Endothelial cell (in vitro differentiated cells): ENCODE results near the gene ZNF566. TPM values are rescaled to one million over a fixed set of nuclear protein-coding genes. Genes with fewer than 3 reads are reported as not detected.

Experiments used
- DNase-seq: peaks from one replicate; pipeline ENCODE4 v3.0.0; 2021; ENCODE audit warnings: low spot score
- H3K27ac Mint-ChIP-seq: one replicate; pipeline ENCODE4 v1.8.0; 2021; ENCODE audit warnings: mixed read lengths, inconsistent platforms; ENCODE audit not compliant: unreplicated experiment
- H3K27me3 Mint-ChIP-seq: one replicate; pipeline ENCODE4 v1.8.0; 2021; ENCODE audit warnings: mild to moderate bottlenecking, moderate library complexity, mixed read lengths, inconsistent platforms; ENCODE audit not compliant: unreplicated experiment
- H3K36me3 Mint-ChIP-seq: one replicate; pipeline ENCODE4 v1.8.0; 2021; ENCODE audit warnings: mild to moderate bottlenecking, low read depth, mixed read lengths, inconsistent platforms; ENCODE audit not compliant: unreplicated experiment
- H3K4me1 Mint-ChIP-seq: one replicate; pipeline ENCODE4 v1.8.0; 2021; ENCODE audit warnings: mild to moderate bottlenecking, mixed read lengths, inconsistent platforms; ENCODE audit not compliant: unreplicated experiment
- H3K4me3 Mint-ChIP-seq: one replicate; pipeline ENCODE4 v1.8.0; 2021; ENCODE audit warnings: mild to moderate bottlenecking, mixed read lengths, inconsistent platforms; ENCODE audit not compliant: unreplicated experiment
- H3K9me3 Mint-ChIP-seq: one replicate; pipeline ENCODE4 v1.8.0; 2021; ENCODE audit warnings: mixed read lengths, inconsistent platforms; ENCODE audit not compliant: unreplicated experiment
- CTCF ChIP-seq: fragments of 200-600 bp; sonication (generic); IDR thresholded peaks from one replicate; pipeline ENCODE4 v1.5.0; 2021; ENCODE audit warnings: antibody characterized with exemption; ENCODE audit not compliant: unreplicated experiment
- long read RNA-seq: library from polyadenylated mRNA; unstranded; transcript quantifications from one replicate; pipeline ENCODE4 v2.0.0, GENCODE V29; 2020; ENCODE audit not compliant: unreplicated experiment
- total RNA-seq: library from RNA; stranded (reverse); fragmentation: NEBNext Ultra II Directional; extraction: Animal tissue kit (Norgen Biotek cat#: 25700); gene quantifications from one replicate; pipeline ENCODE4 v1.2.1, GENCODE V29; 2021; ENCODE audit not compliant: unreplicated experiment

ZNF566 gene
- 10.4 TPM for total RNA-seq
- long read RNA-seq, partial matches to known transcripts: 0 of 1 reads
- long read RNA-seq, other reads (novel, unspliced or antisense): 0 of 1 reads

DNA sequence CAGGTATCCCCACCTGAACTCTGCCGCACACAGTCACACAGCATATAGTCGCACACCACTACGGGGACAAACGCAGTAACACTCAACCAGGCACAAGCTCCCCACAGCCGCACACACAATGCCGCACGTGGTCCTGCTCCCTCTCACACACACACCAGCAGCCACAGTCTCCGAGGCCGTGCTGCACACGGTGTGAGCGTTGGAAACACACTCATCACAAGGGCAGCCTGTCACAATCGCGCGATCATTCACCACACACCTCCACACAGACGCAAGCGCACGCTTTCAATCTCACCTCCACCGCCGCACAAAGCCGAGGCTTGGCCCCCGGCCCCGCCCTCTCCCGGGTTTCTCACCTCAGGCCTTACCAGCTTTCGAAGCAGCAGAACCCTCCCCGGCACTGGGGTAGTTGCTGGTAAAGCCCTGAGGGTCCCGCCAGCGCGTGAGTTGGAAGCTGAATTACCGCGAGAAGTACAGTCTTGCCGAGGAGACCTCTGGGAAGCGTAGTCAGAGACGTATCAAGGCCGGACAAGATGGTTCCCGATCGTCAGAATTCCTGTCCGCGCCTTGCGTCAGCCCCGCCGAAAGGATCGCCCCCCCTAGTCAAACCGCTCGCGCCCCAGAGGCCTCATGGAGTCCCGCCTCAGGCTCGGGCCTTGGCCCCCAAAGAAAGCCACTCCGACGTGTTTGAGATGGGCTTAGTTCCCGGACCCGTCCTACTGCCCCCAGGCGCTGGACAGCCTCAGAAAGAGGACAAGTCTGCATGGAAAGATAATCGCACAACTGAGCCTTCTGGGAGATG, at the start of gene ZNF566:
Gene ZNF566 (minus strand): TSS at position 444 of the 802 bp plus-strand sequence. CDS start 13,004 bp downstream, outside the sequence.
- peak; percentile 87 for DNase-seq
- TF ChIP-seq CTCF: no peak
- Mint-ChIP-seq H3K4me1 (peaks cover 22% of the 10 kb centered on the region), H3K9me3 (peaks cover 24% of the 10 kb centered on the region), H3K4me3 (peak within 1 kb of the TSS; percentile 99), H3K36me3 (peaks cover 35% of the 10 kb centered on the region), H3K27me3 (peaks cover 12% of the 10 kb centered on the region), H3K27ac (peak within 1 kb of the TSS; percentile 100)

- peak overlapping the region; percentile 100 for H3K4me3 Mint-ChIP-seq
- peaks cover 11% of the 10 kb centered on the region for H3K27me3 Mint-ChIP-seq
- DNase-seq: peak; percentile 3
- H3K36me3 Mint-ChIP-seq: peaks cover 36% of the 10 kb centered on the region
- TF ChIP-seq CTCF: no peak
- peaks cover 5% of the 10 kb centered on the region for H3K9me3 Mint-ChIP-seq
- H3K4me1 Mint-ChIP-seq: peaks cover 18% of the 10 kb centered on the region
- H3K27ac Mint-ChIP-seq: peak overlapping the region; percentile 89
These were observed 39.7 kb upstream of the ZNF566 start for GRCh38 chr19:36528921-36529518.

- Mint-ChIP-seq H3K27me3 (peaks cover 11% of the 10 kb centered on the region), H3K4me1 (peaks cover 18% of the 10 kb centered on the region), H3K9me3 (peaks cover 5% of the 10 kb centered on the region), H3K4me3 (peak within 1 kb of the TSS; percentile 100), H3K36me3 (peaks cover 36% of the 10 kb centered on the region), H3K27ac (peak within 1 kb of the TSS; percentile 99)
- DNase-seq: peak; percentile 95
- TF ChIP-seq CTCF: no peak
These were observed 39.0 kb upstream of the ZNF566 start, which contains the start of gene ZNF260 for GRCh38 chr19:36528194-36528920. ZNF260 (minus strand) TSS chr19:36528271; CDS start chr19:36515238, 13,033 bp downstream.

DNA sequence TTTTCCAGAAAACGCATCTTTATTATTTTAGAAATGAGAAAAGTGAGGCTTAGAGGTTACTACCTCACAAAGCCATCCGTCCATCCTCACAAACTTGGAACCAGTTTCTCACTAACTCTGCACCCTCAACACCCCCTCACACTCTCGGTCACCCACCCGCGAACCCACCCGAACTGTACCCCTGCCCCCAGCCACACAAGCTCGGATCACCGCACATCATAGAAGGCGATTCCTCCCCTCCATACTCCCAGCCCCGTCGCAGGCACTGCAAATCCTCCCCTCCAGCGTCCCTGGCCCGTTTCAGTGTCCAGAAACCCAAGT, 38.5 kb upstream of the ZNF566 start:
- peak overlapping the region; percentile 99 for H3K27ac Mint-ChIP-seq
- peaks cover 5% of the 10 kb centered on the region for H3K9me3 Mint-ChIP-seq
- no peak for DNase-seq
- H3K27me3 Mint-ChIP-seq: peaks cover 11% of the 10 kb centered on the region
- no peak for TF ChIP-seq CTCF
- peak overlapping the region; percentile 100 for H3K4me3 Mint-ChIP-seq
- peaks cover 18% of the 10 kb centered on the region for H3K4me1 Mint-ChIP-seq
- H3K36me3 Mint-ChIP-seq: peaks cover 40% of the 10 kb centered on the region
